ENCODE results near the gene BCL11A. TPM values are rescaled to one million over a fixed set of nuclear protein-coding genes. Genes with fewer than 3 reads are reported as not detected.

The BCL11A gene
- polyA plus RNA-seq, 1 donor from 2014 or later = 44.0 TPM

DNA sequence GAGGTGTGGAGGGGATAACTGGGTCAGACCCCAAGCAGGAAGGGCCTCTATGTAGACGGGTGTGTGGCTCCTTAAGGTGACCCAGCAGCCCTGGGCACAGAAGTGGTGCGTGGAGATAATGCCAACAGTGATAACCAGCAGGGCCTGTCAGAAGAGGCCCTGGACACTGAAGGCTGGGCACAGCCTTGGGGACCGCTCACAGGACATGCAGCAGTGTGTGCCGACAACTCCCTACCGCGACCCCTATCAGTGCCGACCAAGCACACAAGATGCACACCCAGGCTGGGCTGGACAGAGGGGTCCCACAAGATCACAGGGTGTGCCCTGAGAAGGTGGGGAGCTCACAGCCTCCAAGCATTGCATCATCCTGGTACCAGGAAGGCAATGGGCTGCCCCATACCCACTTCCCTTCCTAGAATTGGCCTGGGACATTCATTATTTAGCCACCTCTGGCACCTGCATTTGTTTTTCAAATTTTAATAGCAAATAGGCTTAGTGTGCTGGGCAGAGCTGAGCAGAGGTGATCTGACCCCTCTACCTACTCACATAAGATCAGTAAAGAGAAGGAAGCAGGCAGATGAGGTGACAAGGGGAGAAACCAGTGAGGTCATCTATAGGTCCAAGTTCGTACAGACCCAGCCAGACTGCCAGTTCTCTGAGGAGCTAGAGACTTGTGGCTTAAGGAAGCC is 55.2 kb downstream of the BCL11A start:
- Histone ChIP-seq H3K9me2 (ENCODE audit: insufficient read depth, low read length) (no peaks in the 10 kb centered on the region), H2AFZ (ENCODE audit: low read depth, low read length) (no peak overlapping the region), H3K4me2 (ENCODE audit: low read length) (no peak overlapping the region), H3K36me3 (ENCODE audit: insufficient read depth, low read length) (no peaks in the 10 kb centered on the region), H3K27ac (ENCODE audit: low read length) (no peak overlapping the region), H3K9ac (ENCODE audit: low read length) (no peak overlapping the region), H4K20me1 (ENCODE audit: insufficient read depth) (no peaks in the 10 kb centered on the region), H3K4me3 (ENCODE audit: low read length) (no peak overlapping the region), H3K27me3 (ENCODE audit: insufficient read depth, low read depth, low read length) (no peaks in the 10 kb centered on the region), H3K9me3 (ENCODE audit: low read length) (no peaks in the 10 kb centered on the region), H3K79me2 (replicated peaks; ENCODE audit: insufficient read depth, low read length) (peaks cover 92% of the 10 kb centered on the region), H3F3A (ENCODE audit: insufficient read depth, low read length, poor library complexity, severe bottlenecking) (no peaks in the 10 kb centered on the region)
- TF ChIP-seq SMC3 (conservative IDR thresholded peaks at IDR 0.05; ENCODE audit: poor library complexity) (no peak), TAF1 (IDR thresholded peaks at IDR 0.05; ENCODE audit: low read depth) (no peak), EZH2 (IDR thresholded peaks at IDR 0.05; ENCODE audit: borderline replicate concordance, insufficient read depth, low read length, poor library complexity, severe bottlenecking) (no peak), CTCF (IDR thresholded peaks at IDR 0.05; ENCODE audit: poor library complexity, severe bottlenecking) (no peak)

- H3K79me2 ChIP-seq (replicated peaks; ENCODE audit: insufficient read depth, low read length) = peaks cover 92% of the 10 kb centered on the region
Observed at GRCh38 chr2:60497500-60497899, 56.0 kb downstream of the BCL11A start.

More at GRCh38 chr2:60497500-60497899, 56.0 kb downstream of the BCL11A start:
- Histone ChIP-seq H3F3A (ENCODE audit: insufficient read depth, low read length, poor library complexity, severe bottlenecking) (no peaks in the 10 kb centered on the region), H3K4me2 (ENCODE audit: low read length) (no peak overlapping the region), H2AFZ (ENCODE audit: low read depth, low read length) (no peak overlapping the region), H3K27ac (ENCODE audit: low read length) (no peak overlapping the region), H3K9me2 (ENCODE audit: insufficient read depth, low read length) (no peaks in the 10 kb centered on the region), H3K27me3 (ENCODE audit: insufficient read depth, low read depth, low read length) (no peaks in the 10 kb centered on the region), H3K4me3 (ENCODE audit: low read length) (no peak overlapping the region), H3K9me3 (ENCODE audit: low read length) (no peaks in the 10 kb centered on the region), H3K36me3 (ENCODE audit: insufficient read depth, low read length) (no peaks in the 10 kb centered on the region), H4K20me1 (ENCODE audit: insufficient read depth) (no peaks in the 10 kb centered on the region), H3K9ac (ENCODE audit: low read length) (no peak overlapping the region)
- TF ChIP-seq SMC3 (conservative IDR thresholded peaks at IDR 0.05; ENCODE audit: poor library complexity) (no peak), EZH2 (IDR thresholded peaks at IDR 0.05; ENCODE audit: borderline replicate concordance, insufficient read depth, low read length, poor library complexity, severe bottlenecking) (no peak), POLR2AphosphoS5 (IDR thresholded peaks at IDR 0.05) (no peak), CTCF (IDR thresholded peaks at IDR 0.05; ENCODE audit: poor library complexity, severe bottlenecking) (no peak), TAF1 (IDR thresholded peaks at IDR 0.05; ENCODE audit: low read depth) (no peak), MXI1 (conservative IDR thresholded peaks at IDR 0.05; ENCODE audit: poor library complexity, severe bottlenecking) (no peak), EP300 (conservative IDR thresholded peaks at IDR 0.05; ENCODE audit: poor library complexity, severe bottlenecking) (no peak), RAD21 (conservative IDR thresholded peaks at IDR 0.05) (no peak), REST (IDR thresholded peaks at IDR 0.05; ENCODE audit: borderline replicate concordance) (no peak)
